ENCODE results near the gene SUPT5H.
"Not testable (repeated sequence)": the region's sequence is repeated elsewhere in the genome, so short reads cannot be mapped to it uniquely, and the experiment has no call there.

SUPT5H gene

DNA sequence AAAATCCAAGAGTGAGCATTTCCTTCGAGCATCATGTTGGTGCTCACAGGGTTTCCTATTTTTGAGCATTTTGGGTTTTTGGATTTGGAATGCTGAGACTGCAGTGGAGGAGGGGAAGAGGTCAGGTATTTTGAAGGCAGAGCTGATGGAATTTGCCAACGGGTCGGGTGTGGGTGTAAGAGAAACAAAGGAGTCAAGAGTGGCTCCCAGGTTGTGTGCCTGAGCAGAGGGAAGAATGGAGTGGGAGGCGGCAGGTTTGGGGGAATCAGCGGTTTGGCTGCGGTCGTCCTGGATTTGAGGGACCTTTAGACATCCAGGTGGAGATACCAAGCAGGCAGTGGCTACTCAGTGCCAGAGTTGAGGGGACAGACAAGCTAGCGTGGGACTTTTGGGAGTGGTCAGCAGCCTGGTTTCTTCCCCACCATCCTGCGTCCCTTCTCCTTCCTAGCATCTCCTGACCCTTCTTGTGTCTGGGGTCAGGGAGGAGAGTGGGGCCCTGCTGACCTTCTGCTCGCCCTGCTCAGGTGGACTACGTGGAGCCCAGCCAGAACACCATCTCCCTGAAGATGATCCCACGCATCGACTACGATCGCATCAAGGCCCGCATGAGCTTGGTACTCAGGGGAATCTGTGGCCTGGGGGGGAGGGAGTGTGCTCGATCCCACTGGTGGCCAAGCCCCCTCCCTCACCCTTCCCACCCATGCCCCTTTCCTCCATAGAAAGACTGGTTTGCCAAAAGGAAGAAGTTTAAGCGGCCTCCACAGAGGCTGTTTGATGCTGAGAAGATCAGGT lies 20.8 kb downstream of the SUPT5H start:
- DNase-seq (ENCODE audit: low read depth, low spot score), result no peak

GRCh38 chr19:39467941-39468340 lies 22.6 kb downstream of the SUPT5H start:
- DNase-seq (ENCODE audit: low read depth, low spot score), result no peak

DNA sequence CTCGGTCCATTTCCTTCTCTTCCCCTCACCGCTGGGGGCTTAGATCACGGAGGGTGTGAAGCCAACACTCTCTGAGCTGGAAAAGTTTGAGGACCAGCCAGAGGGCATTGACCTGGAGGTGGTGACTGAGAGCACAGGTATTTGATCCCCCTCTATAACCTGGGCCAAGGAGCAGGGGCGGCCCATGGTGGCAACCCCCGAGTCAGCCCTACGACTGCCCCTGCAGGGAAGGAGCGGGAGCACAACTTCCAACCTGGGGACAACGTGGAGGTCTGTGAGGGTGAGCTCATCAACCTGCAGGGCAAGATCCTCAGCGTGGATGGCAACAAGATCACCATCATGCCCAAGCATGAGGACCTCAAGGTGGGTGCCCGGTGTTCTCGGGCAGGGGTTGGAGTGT lies 23.7 kb downstream of the SUPT5H start:
- no peak for DNase-seq (ENCODE audit: low read depth, low spot score)

DNA sequence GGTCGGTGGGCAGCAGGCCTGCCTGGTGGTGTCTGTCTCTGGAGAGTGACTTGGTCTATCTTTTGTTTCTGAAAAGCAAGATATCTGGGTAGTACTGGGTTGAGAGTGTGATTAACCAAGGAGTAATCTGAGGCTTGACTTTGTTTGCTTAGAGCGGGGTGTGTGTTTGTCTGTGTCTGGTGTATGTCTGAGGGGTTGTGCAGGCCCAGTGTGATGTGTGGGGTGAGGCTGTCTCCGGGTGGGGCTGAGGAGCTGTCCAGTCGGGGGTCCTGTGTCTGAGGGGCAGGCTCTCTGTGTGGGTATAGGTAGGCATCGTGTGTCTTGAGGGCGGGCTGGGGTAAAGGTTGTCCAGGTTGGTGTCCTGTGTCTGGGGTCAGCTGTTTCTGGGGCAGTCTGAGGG lies 24.2 kb downstream of the SUPT5H start:
- no peak for DNase-seq (ENCODE audit: low read depth, low spot score)

DNA sequence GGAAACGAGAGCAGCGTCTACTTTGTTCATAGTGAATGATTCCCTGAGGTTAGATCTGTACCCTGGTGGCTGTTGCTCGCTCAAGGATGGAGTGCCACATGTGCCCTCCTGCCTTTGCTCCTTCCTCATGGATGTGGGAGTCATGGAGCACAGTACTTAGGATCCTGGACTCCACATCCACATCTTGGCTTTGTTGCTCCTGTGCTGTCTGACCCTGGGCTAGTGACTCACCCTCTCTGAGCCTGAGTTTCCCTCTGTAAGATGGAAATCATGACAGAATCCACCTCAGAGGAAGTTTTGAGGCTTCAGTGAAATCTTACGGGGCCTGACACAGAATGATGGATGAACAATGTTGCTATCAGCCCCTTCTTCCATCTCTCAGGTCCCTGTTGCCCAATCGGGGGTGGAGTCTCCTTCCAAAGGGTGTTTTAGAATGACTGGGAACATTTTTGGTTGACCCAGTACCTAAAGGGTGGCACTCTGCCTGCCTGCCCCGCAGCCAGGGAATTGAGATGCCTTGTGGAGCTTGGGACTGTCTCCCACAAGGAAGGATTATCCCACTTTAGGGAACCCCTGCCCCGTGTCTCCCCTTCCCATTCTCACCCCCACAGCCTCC lies 25.4 kb downstream of the SUPT5H start:
- no peak for DNase-seq (ENCODE audit: low read depth, low spot score)

GRCh38 chr19:39471756-39472536 lies 26.6 kb downstream of the SUPT5H start:
- DNase-seq (ENCODE audit: low read depth, low spot score), result no peak

DNA sequence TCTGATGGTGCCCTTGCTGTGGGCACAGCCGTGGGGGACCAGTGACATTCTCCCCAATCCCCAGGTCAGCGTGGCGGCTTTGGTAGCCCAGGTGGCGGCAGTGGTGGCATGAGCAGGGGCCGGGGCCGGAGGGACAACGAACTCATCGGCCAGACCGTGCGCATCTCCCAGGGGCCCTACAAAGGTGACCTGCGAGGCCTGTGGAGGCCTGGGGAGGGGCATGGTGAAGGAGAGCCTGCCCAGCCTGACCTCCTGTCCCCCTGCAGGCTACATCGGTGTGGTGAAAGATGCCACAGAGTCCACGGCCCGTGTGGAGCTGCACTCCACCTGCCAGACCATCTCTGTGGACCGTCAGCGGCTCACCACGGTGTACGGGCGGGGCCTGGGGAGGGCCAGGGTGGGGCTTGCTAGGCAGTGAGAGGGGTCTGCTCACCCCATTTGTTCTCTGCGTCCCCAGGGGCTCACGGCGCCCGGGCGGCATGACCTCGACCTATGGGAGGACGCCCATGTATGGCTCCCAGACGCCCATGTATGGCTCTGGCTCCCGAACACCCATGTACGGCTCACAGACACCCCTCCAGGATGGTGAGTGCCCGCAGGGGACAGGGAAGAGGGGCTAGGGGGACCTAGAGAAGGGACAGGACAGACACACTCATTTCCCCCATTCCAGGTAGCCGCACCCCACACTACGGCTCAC lies 27.5 kb downstream of the SUPT5H start:
- no peak for DNase-seq (ENCODE audit: low read depth, low spot score)

DNA sequence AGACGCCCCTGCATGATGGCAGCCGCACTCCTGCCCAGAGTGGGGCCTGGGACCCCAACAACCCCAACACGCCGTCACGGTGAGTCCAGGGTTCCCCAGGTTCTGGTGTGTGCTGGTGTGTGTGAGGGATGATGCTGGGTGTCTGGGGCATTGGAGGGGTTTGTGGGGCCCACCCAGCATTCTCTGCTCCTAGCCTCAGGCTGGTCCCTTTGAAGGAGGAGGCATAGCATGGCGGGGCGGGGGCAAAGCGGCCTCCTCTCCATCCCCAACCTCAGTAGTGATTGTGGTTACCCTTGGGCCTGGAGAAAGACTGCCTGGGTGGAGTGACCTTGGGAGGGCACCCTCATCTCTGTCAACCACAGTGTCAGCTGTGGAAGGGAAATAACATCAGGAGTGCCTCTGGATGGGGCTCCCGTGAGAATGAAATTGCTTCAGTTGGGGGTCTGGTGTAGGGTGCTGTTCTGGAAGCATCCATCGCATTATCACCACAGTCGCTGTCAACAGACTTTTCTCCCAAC lies 28.1 kb downstream of the SUPT5H start:
- no peak for DNase-seq (ENCODE audit: low read depth, low spot score)

DNA sequence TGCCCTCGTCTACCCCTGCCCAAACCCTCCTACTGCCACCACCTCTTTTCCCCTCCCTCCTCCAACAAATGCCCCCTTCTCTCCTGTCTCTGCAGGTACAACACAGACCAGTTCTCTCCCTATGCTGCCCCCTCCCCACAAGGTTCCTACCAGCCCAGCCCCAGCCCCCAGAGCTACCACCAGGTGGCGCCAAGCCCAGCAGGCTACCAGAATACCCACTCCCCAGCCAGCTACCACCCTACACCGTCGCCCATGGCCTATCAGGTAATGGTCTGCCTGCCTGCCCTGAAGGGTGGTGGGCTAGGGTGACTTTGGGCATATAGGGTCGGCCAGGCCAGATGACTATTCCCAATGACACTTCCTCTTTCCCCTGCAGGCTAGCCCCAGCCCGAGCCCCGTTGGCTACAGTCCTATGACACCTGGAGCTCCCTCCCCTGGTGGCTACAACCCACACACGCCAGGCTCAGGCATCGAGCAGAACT lies 28.8 kb downstream of the SUPT5H start:
- no peak for DNase-seq (ENCODE audit: low read depth, low spot score)

GRCh38 chr19:39475748-39476147 lies 30.4 kb downstream of the SUPT5H start:
- no peak for DNase-seq (ENCODE audit: low read depth, low spot score)

- not testable (repeated sequence) for DNase-seq (ENCODE audit: low read depth, low spot score)
Observed at GRCh38 chr19:39479319-39479801, 34.0 kb downstream of the SUPT5H start.

- no peak for DNase-seq (ENCODE audit: low read depth, low spot score)
Observed at GRCh38 chr19:39479916-39480315, 34.5 kb downstream of the SUPT5H start.

- DNase-seq (ENCODE audit: low read depth, low spot score), result peak; percentile 77
Observed at GRCh38 chr19:39480337-39481228, 35.2 kb downstream of the SUPT5H start, which contains the start of gene TIMM50. TIMM50 (plus strand) TSS chr19:39480838; CDS start chr19:39480854, 16 bp downstream.

DNA sequence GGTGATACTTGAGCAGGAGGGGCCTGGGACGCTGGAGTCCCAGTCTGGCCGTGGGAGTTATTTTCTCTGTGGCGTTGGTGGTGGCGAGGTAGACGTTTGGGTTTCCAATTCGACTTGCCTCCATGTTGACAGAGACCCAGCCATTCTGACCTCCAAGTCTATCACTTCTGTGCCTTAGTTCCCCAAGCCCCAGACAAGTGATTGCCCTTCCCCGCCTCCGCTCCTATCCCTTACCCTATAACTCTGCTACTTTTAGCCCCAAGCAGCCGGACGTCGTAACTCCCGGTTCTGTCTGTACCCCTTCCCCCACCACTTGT lies 35.8 kb downstream of the SUPT5H start:
- no peak for DNase-seq (ENCODE audit: low read depth, low spot score)

GRCh38 chr19:39481676-39482075 lies 36.3 kb downstream of the SUPT5H start:
- DNase-seq (ENCODE audit: low read depth, low spot score), result no peak

- no peak for DNase-seq (ENCODE audit: low read depth, low spot score)
Observed at GRCh38 chr19:39483141-39483540, 37.8 kb downstream of the SUPT5H start.

DNA sequence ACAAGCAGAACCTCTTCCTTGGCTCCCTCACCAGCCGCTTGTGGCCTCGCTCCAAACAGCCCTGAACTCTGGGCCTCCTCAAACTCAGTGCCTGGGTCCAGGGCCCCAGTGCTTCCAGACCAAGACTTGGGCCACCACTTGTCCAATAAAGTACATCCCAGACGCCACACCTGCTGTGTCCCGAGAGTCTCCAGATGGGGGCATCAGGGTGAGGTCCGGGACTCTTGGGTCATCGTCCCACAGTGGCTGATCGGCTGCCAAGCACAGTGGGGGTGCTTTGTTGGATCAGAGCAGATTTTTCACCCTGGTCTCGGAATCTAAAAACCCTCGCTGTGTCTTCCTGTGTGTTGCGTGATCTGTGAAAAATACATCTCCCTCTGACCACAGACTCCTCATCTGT lies 44.4 kb downstream of the SUPT5H start:
- DNase-seq (ENCODE audit: low read depth, low spot score), result no peak

GRCh38 chr19:39492225-39492624 lies 46.8 kb downstream of the SUPT5H start:
- no peak for DNase-seq (ENCODE audit: low read depth, low spot score)

DNA sequence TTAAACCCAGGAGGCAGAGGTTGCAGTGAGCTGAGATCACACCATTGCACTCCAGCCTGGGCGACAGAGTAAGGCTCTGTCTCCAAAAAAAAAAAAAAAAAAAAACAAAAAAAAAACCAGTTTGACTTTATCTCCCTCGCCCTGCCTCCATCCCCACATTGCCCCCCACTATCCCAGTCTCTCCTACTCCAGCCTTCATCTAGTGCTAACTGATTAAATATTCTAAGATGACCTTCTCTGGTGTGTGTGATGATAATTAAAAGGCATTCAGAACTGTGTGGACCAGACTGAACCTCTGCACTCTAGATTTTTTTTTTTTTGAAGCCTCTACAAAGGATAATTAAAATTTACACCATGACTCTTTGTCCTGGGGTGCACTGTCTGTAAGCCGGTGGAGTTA lies 47.4 kb downstream of the SUPT5H start:
- no peak for DNase-seq (ENCODE audit: low read depth, low spot score)

GRCh38 chr19:39494661-39495060 lies 49.3 kb downstream of the SUPT5H start:
- DNase-seq (ENCODE audit: low read depth, low spot score), result no peak

Data from smooth muscle cell of the brain vasculature (primary cell).